IMR-90 (cell line): ENCODE results near the gene TCF4. TPM values are rescaled to one million over a fixed set of nuclear protein-coding genes. Genes with fewer than 3 reads are reported as not detected.

Source experiments
- ATAC-seq: fragments of 200-7000 bp; cut with Tn5 transposase; 2 replicates; pipeline ENCODE4 v1.9.1; 2020; ENCODE audit warnings: low read depth, mild to moderate bottlenecking, moderate library complexity
- BruUV-seq: library from RNA; stranded (reverse); fragments of 400-500 nt; replicated peaks from 2 replicates; lab custom pipeline; 2021; lab: Mats Ljungman, UMichigan
- CTCF ChIA-PET: fragments of 300-600 bp; formaldehyde crosslinking; extraction: SDS; loops from one replicate; lab custom pipeline; 2021; ENCODE audit warnings: antibody characterized with exemption; lab: Yijun Ruan, JAX
- POLR2A ChIA-PET: fragments of 300-600 bp; sonication (Branson Sonifier 250); formaldehyde crosslinking; loops from one replicate; lab custom pipeline; 2022; ENCODE audit warnings: antibody characterized with exemption; ENCODE audit not compliant: unreplicated experiment; lab: Charles Lee
- DNase-seq: peaks from one replicate; pipeline ENCODE4 v3.0.0; 2013
- H2AFZ ChIP-seq: replicated peaks from 2 replicates; pipeline ENCODE3; 2013; ENCODE audit warnings: low read length, mild to moderate bottlenecking; ENCODE audit not compliant: poor library complexity
- H2AK5ac ChIP-seq: 2 replicates; pipeline ENCODE4 v1.6.1; 2013; ENCODE audit warnings: low read depth, low read length, inconsistent platforms
- H2AK9ac ChIP-seq: replicated peaks from 2 replicates; pipeline ENCODE3; 2013; ENCODE audit warnings: mild to moderate bottlenecking, low read depth, low read length, moderate library complexity; ENCODE audit not compliant: poor library complexity
- H2BK120ac ChIP-seq: 2 replicates; pipeline ENCODE4 v1.6.1; 2013; ENCODE audit warnings: low read depth, low read length, inconsistent platforms
- H2BK15ac ChIP-seq: 3 replicates; pipeline ENCODE4 v1.6.1; 2013; ENCODE audit warnings: low read depth, low read length, inconsistent platforms
- H2BK20ac ChIP-seq: 2 replicates; pipeline ENCODE4 v1.6.1; 2013; ENCODE audit warnings: low read depth, mild to moderate bottlenecking, inconsistent platforms, low read length, moderate library complexity
- H2BK5ac ChIP-seq: 2 replicates; pipeline ENCODE4 v1.6.1; 2013; ENCODE audit warnings: mild to moderate bottlenecking, low read depth, low read length, inconsistent platforms; ENCODE audit not compliant: poor library complexity, severe bottlenecking
- H3K14ac ChIP-seq: replicated peaks from 2 replicates; pipeline ENCODE4 v1.6.1; 2013; ENCODE audit warnings: low read depth, low read length, inconsistent platforms
- H3K18ac ChIP-seq: 2 replicates; pipeline ENCODE4 v1.6.1; 2013; ENCODE audit warnings: low read depth, low read length, control low read depth
- H3K23ac ChIP-seq: 2 replicates; pipeline ENCODE4 v1.6.1; 2013; ENCODE audit warnings: low read depth, low read length, inconsistent platforms
- H3K27ac ChIP-seq: 2 replicates; pipeline ENCODE4 v1.5.1; 2013; ENCODE audit warnings: mild to moderate bottlenecking, control low read depth, low read length; ENCODE audit not compliant: insufficient read depth
- H3K27me3 ChIP-seq: 2 replicates; pipeline ENCODE4 v1.6.1; 2013; ENCODE audit warnings: low read length; ENCODE audit not compliant: control insufficient read depth, insufficient read depth
- H3K36me3 ChIP-seq: 2 replicates; pipeline ENCODE4 v1.6.1; 2013; ENCODE audit warnings: low read length, mixed read lengths; ENCODE audit not compliant: control insufficient read depth, insufficient read depth
- H3K4ac ChIP-seq: 2 replicates; pipeline ENCODE4 v1.6.1; 2013; ENCODE audit warnings: low read depth, low read length, inconsistent platforms
- H3K4me1 ChIP-seq: 2 replicates; pipeline ENCODE4 v1.6.1; 2013; ENCODE audit warnings: low read length, mixed read lengths; ENCODE audit not compliant: control insufficient read depth, insufficient read depth
- H3K4me2 ChIP-seq: 2 replicates; pipeline ENCODE4 v1.6.1; 2013; ENCODE audit warnings: low read depth, mild to moderate bottlenecking, control low read depth, low read length, moderate library complexity
- H3K4me3 ChIP-seq: 2 replicates; pipeline ENCODE4 v1.5.1; 2013; ENCODE audit warnings: low read depth, mild to moderate bottlenecking, control low read depth, low read length, moderate library complexity; ENCODE audit not compliant: insufficient read depth
- H3K56ac ChIP-seq: 2 replicates; pipeline ENCODE4 v1.6.1; 2013; ENCODE audit warnings: low read length, inconsistent platforms; ENCODE audit not compliant: insufficient read depth; ENCODE audit errors: extremely low read depth
- H3K79me1 ChIP-seq, 2 experiments: 2 replicates each; pipeline ENCODE4 v1.6.1; 2013; ENCODE audit warnings: low read length in 2 of 2, inconsistent platforms in 1 of 2, low read depth in 1 of 2
- H3K9ac ChIP-seq: 2 replicates; pipeline ENCODE4 v1.6.1; 2013; ENCODE audit warnings: low read depth, low read length, control low read depth
- H3K9me1 ChIP-seq: 2 replicates; pipeline ENCODE4 v1.6.1; 2013; ENCODE audit warnings: low read length, inconsistent platforms; ENCODE audit not compliant: insufficient read depth
- H3K9me3 ChIP-seq: 2 replicates; pipeline ENCODE4 v1.6.1; 2013; ENCODE audit warnings: low read length; ENCODE audit not compliant: control insufficient read depth, insufficient read depth
- H4K20me1 ChIP-seq: 2 replicates; pipeline ENCODE4 v1.6.1; 2013; ENCODE audit warnings: low read length, inconsistent platforms; ENCODE audit not compliant: insufficient read depth
- H4K5ac ChIP-seq: 2 replicates; pipeline ENCODE4 v1.6.1; 2013; ENCODE audit warnings: mild to moderate bottlenecking, low read depth, low read length, control low read depth
- H4K8ac ChIP-seq, 2 experiments: 2 replicates each; pipeline ENCODE4 v1.6.1; 2013; ENCODE audit warnings: low read depth in 2 of 2, low read length in 2 of 2, control low read depth in 1 of 2, inconsistent platforms in 1 of 2
- H4K91ac ChIP-seq: 2 replicates; pipeline ENCODE4 v1.6.1; 2013; ENCODE audit warnings: low read depth, low read length, inconsistent platforms; ENCODE audit not compliant: insufficient read depth
- CTCF ChIP-seq: conservative IDR thresholded peaks from 2 replicates; pipeline ENCODE4 v1.5.1; 2012; ENCODE audit warnings: mild to moderate bottlenecking, low read depth, low read length, improper control_type of control experiment
- ELK1 ChIP-seq: fragments of 150-350 bp; IDR thresholded peaks from 2 replicates; pipeline ENCODE4 v1.6.1; 2016; ENCODE audit warnings: low read depth, mild to moderate bottlenecking, low read length, moderate library complexity, borderline replicate concordance
- FOS ChIP-seq: fragments of 150-350 bp; IDR thresholded peaks from 2 replicates; pipeline ENCODE4 v1.6.1; 2016; ENCODE audit warnings: low read depth, low read length
- MAFK ChIP-seq: IDR thresholded peaks from 2 replicates; pipeline ENCODE4 v1.6.1; 2012; ENCODE audit warnings: low read depth, low read length, improper control_type of control experiment
- MAZ ChIP-seq: IDR thresholded peaks from 2 replicates; pipeline ENCODE4 v1.6.1; 2012; ENCODE audit warnings: low read depth, mild to moderate bottlenecking, low read length, improper control_type of control experiment, moderate library complexity, borderline replicate concordance
- MXI1 ChIP-seq: IDR thresholded peaks from 2 replicates; pipeline ENCODE4 v1.6.1; 2012; ENCODE audit warnings: low read depth, mild to moderate bottlenecking, low read length, moderate library complexity, borderline replicate concordance
- POLR2A ChIP-seq: IDR thresholded peaks from 2 replicates; pipeline ENCODE4 v1.6.1; 2012; ENCODE audit warnings: mild to moderate bottlenecking, low read depth, low read length
- RCOR1 ChIP-seq: IDR thresholded peaks from 2 replicates; pipeline ENCODE4 v1.6.1; 2012; ENCODE audit warnings: mild to moderate bottlenecking, low read length, improper control_type of control experiment; ENCODE audit not compliant: insufficient replicate concordance
- RFX5 ChIP-seq: IDR thresholded peaks from 2 replicates; pipeline ENCODE4 v1.8.0; 2012; ENCODE audit warnings: low read depth, mild to moderate bottlenecking, low read length, moderate library complexity
- SMC3 ChIP-seq: fragments of 150-350 bp; IDR thresholded peaks from 2 replicates; pipeline ENCODE4 v1.6.1; 2016; ENCODE audit warnings: low read depth, mild to moderate bottlenecking, antibody characterized with exemption, low read length, moderate library complexity
- WGBS, 2 experiments: methylation state at CpG; one replicate each; pipeline versions ENCODE4 v1.1.5 to v1.1.7; 2013; ENCODE audit warnings: missing lambda C conversion rate in 2 of 2; ENCODE audit not compliant: insufficient read length in 1 of 2; ENCODE audit errors: extremely low coverage in 2 of 2; 5-methylcytosine and 5-hydroxymethylcytosine counted together
- dilution Hi-C: fragments of 300-500 bp; cut with HindIII; formaldehyde crosslinking; loops from one replicate; pipeline ENCODE4 v1.14.3; 2018; ENCODE audit warnings: low sequenced_read_pairs; ENCODE audit not compliant: unreplicated experiment
- in situ Hi-C: fragments of 300-500 bp; cut with MboI; formaldehyde crosslinking; loops from 3 replicates; pipeline ENCODE4 v1.14.3; 2019; ENCODE audit warnings: low sequenced_read_pairs, inconsistent platforms, mixed read lengths
- intact Hi-C: fragments of 100-400 bp; cut with micrococcal nuclease; formaldehyde crosslinking; loops from 2 replicates; pipeline ENCODE4 v1.10.0; 2022
- polyA plus RNA-seq, 3 experiments: library from polyadenylated mRNA; depleted of rRNA; stranded (reverse); fragments of >200 nt; gene quantifications; 2 replicates each; pipeline ENCODE4 v1.2.3, GENCODE V29; 2012; ENCODE audit warnings: low replicate concordance in 1 of 3
- total RNA-seq: library from RNA; depleted of rRNA; stranded (reverse); fragments of >200 nt; gene quantifications from 2 replicates; pipeline ENCODE4 v1.2.3, GENCODE V29; 2012

Gene TCF4
- total and polyA plus RNA-seq, 2 of the 4 experiments (the other 2 are of a cell fraction), result 30.0 to 87.1 TPM

- Histone ChIP-seq H3K14ac (no peak overlapping the region), H4K8ac (no peak overlapping the region), H2AFZ (no peak overlapping the region), H3K27ac (no peak overlapping the region), H3K9me1 (no peaks in the 10 kb centered on the region), H3K79me1 (no peaks in the 10 kb centered on the region), H3K27me3 (no peaks in the 10 kb centered on the region), H4K5ac (no peak overlapping the region), H3K18ac (no peak overlapping the region), H2BK5ac (no peak overlapping the region), H3K36me3 (no peaks in the 10 kb centered on the region), H3K4me3 (no peak overlapping the region), H2BK20ac (no peak overlapping the region), H3K56ac (no peak overlapping the region), H3K9ac (no peak overlapping the region), H3K23ac (no peak overlapping the region), H2BK15ac (no peak overlapping the region), H4K91ac (no peak overlapping the region), H3K4me2 (no peak overlapping the region), H2AK9ac (no peak overlapping the region), H2BK120ac (no peak overlapping the region), H3K9me3 (no peaks in the 10 kb centered on the region), H2AK5ac (no peak overlapping the region), H3K4me1 (no peaks in the 10 kb centered on the region), H4K20me1 (no peaks in the 10 kb centered on the region), H3K4ac (no peak overlapping the region)
- intact Hi-C loops (no loop called here), dilution Hi-C loops (no loop called here), in situ Hi-C loops (no loop called here)
- BruUV-seq, result no TSS peak
- ATAC-seq (no peak), DNase-seq (no peak)
- no peak for TF ChIP-seq SMC3
- TF ChIP-seq MAFK, result no peak
- TF ChIP-seq ELK1, result no peak
- no peak for TF ChIP-seq RCOR1
- no peak for TF ChIP-seq POLR2A
- no peak for TF ChIP-seq MAZ
- no peak for TF ChIP-seq CTCF
- TF ChIP-seq RFX5, result no peak
- TF ChIP-seq MXI1, result no peak
- TF ChIP-seq FOS, result no peak
- no CpG with 5 or more reads among the region's 2 CpGs for WGBS, 2 experiments
- ChIA-PET CTCF (interaction anchor here (0.6 to 0.7 kb wide), 2 partner anchors 289 to 378 kb away, joined by 3 read pairs; no protein-coding TSS in a partner anchor), POLR2A (no interaction called here)
These were observed 22.5 kb upstream of the TCF4 start for GRCh38 chr18:55610506-55610905.
